GM18909 (cell line): ENCODE results near the gene DYRK1B.

Experiments
- ATAC-seq: cut with Tn5 transposase; IDR thresholded peaks from one replicate; pipeline ENCODE4 v1.9.1; 2021; ENCODE audit warnings: mild to moderate bottlenecking; ENCODE audit not compliant: unreplicated experiment, poor library complexity

Gene DYRK1B

DNA sequence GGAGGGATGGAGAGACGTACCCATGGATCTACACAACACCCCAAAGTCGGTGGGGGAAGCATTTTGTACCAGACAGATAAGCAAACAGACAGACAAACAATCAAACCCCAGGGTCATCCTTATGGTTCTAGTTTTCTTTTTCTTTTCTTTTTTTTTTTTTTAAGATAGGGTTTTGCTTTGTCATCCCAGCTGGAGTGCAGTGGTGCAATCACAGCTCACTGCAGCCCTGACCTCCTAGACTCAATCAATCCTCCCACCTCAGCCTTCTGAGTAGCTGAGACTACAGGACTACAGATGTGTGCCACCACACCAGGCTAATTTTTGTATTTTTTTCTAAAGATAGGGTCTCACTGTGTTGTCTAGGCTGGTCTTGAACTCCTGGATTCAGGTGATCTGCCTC lies 30.2 kb upstream of the DYRK1B start:
- no peak for ATAC-seq

DNA sequence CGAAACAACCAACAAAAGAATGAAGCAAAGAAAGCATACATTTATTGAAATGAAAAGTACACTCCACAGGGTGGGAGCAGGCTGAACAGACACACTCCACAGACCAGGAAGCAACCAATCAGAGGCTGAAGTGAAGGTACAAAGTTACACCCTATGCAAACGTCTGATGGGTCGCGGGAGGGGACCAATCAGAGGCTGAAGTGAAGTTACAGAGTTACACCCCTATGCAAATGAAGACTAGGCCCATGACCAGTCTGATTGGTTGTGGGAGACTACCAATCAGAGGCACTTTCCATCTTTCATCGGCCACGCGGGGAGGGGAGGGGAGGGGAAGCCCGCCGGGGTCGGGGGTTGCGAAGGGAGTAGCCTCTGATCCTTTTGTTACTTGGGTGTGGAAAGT lies 24.6 kb upstream of the DYRK1B start:
- no peak for ATAC-seq

DNA sequence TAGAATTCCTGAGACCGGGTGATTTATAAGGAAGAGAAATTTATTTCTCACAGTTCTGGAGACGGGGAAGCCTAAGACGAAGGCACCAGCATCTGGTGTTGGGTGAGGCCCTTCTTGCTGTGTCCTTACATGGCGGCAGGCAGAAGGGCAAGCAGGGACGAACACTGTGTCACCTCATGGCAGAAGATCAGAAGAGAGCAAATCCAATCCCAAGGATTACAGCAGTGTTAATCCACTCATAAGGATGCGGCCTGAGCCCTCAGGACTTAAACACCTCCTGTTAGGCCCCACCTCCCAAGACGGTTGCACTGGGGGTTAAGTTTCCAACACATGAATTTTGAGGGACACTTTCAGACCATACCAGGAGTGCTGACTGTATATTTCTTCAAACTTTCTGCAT lies 18.9 kb upstream of the DYRK1B start:
- no peak for ATAC-seq

DNA sequence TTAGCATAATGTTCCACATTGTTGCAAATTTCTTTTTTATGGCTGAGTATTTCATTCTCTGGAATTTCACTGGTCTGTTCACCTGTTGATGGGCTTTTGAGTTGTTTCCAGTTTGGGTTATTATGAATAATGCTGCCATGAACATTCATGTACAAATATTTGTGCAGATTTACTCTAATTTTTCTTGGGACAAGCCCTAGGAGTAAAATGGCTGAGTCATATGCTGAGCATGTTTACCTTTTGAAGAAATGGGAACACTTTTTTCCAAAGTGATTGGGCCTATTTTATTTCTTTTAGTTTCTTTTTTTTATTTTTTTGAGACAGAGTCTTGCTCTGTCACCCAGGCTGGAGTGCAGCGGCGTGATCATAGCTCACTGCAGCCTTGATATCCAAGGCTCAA lies 16.9 kb upstream of the DYRK1B start:
- ATAC-seq: no peak

DNA sequence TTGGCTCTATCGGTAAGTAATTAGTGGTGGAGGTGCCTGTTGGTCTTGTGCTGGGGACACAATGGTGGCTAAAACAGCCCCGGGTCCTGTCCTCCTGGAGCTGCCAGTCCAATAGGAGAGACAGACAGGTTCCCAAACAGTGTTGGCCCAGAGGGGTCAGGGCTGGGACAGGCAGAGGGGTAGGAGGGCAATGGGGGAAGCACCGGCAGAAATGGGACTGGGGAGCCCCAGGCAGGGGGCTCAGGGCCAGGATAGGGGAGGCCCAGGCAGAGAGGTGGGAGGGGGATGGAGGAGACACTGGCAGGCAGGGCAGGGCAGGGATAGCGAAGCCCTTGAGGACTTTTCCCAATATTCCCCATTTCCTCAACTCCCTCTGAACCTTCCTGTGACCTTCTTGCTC lies 14.4 kb upstream of the DYRK1B start:
- ATAC-seq: no peak

DNA sequence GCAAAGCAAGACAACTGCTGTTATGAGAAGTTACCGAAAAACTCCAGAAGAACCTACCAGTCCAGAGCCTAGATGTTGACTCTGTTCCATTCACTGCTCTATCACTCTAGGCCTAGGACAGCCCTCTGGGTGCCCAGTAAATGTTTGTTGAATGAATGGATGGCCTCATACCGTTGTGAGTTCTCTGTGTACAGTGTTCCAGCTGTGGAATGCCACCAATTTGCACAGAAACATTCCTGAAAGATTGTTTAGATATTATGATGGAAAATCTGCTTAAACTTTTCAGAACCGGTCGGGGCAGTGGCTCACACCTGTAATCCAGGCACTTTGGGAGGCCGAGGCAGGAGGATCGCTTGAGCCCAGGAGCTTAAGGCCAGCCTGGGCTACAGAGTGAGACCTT lies 13.6 kb upstream of the DYRK1B start:
- no peak for ATAC-seq

DNA sequence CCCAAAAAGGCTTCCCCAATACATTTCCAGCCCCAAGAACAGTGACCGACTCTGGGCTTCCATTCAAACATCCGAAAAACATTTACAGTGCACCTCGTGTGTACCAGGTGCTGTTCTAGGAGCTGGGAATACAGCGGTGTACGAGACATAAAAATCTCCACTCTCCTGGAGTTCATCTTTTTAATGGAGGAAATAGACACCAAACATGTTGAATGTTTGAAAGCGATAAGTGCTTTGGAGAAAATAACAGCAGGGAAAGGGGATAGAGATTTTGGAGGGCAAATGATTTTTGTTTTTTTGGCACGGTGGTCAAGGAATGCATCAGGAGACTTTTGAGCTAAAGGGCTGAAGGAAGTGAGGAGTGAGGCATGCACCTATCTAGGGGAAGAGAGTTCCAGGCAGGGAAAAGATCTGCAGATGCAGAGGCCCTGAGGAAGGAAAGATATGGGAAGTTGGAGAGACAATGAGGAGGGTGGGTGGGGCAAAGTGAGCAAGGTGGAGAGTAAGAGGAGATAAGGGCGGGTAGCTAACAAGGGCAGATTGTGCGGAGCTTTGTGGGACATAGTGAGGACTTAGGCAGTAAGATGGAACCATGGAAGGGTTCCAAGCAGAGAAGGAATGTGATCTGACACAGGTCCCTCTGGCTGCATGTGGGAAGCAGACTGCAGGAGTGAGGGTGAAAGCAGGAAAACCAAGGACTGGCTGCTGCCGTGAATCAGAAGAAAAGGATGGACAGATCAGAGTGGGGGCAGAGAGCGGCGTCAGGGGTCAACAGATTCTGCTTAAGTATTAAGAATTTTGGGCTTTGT lies 12.9 kb upstream of the DYRK1B start:
- no peak for ATAC-seq

DNA sequence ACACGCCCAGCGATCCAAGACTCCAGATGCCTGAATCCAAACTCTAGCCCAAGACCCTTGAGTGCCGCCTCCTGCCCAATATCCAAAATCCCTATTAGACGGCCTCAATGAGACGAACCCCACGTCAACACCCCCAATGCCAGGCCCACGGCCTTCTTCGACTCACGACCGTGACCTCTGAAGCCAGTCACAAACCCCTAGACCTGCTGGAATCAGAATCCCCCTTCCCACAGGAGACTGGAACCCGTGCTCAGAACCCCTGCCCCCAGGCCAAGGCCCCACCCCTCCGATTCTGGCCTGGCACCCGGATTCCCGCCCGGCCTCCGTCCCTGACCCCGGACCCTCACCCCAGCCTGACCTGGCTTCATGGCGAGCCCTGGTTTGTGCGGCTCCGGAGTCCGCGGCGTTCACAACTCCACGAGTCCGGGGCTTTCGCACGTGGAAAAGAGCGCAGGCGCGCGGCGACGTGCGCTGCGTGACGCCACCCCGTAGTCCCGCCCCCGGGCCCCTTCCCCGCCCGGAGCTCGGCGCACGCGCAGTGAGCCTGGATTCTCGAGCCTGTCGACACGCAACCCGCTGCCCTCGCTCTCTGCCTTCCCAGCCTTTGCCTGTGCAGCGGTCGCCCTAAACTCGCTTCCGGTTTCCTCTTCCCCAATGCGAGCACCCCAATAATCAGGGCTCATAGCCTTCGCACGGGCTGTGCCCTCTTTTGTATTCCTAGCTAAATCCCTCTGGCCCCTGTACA lies 12.1 kb upstream of the DYRK1B start, which contains the start of gene FBL:
Gene FBL (minus strand): TSS at position 447 of the 745 bp plus-strand sequence. CDS start 79 bp downstream, at position 368.
- peak; percentile 72 for ATAC-seq

DNA sequence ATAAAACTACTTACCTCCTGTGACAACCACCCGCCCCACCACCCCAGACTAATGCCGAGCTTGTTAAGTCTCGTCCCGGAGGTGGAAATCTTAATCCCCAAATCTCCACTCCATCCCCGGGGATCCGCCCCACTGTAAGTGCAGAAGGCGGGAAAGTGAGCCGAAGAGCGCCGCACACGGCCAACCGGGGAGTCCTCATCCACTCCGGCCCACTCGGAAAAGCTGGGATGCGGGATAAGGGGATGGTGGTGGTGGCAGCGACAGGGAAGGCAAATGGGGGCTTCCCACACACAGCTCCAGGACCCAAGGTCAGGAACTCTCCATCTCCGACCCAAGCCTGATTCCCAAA lies 11.6 kb upstream of the DYRK1B start:
- no peak for ATAC-seq

DNA sequence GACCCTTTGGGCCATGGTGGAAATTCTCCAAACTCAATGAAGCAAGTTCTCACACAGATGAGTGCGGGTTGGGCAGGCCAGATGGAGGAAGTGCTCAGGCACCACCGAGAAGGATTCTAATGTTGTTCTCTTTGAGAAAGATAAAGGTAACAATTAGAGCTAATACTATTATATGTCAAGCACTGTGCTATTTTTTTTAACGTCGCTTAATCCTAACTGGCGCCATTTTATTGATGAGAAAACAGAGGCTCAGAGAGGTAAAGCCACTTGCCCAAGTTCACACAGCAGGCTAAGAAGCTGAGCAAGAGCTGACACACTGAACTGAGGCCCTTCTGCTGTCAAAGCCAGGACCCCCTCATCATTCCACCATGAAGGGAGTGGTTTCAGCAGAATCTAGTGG lies 11.2 kb upstream of the DYRK1B start:
- ATAC-seq: no peak

DNA sequence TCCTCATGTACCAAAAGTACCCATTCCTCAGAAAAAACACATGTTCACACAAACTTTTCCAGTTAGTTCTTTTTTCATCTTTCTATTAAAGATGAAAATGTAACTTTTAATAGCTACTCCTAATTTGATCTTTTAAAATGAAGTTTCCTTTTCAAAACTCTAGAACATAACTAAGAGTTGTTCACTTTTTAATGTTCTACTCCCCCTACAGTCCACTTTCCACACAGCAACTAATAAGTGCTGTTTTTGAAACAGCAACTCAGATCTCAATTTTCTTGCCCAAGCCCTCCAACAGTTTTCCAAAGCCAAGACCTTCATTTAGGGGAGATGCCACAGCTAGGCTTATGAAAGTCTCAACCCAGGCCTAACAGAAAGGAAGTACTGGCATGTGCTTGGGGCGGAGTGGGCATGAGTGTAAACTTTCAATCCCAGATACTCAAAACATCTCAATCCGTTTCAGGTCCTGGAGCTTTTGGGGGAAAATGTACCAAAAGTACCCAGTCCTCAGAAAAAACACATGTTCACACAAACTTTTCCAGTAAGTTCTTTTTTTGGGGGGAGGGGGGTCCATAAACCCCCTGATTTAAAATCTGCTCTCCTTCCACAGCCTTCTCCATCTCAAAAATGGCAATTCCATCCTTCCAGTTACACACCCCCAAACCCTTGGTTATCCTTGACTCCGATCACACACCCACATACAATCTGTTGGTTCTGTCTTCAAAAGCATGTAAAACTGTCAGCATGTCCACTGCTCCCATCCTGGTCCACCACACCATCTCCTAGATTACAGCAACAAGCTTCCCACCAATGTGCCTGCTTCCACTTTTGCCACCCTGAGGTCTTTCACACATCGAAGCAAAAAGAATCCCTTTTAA lies 10.2 kb upstream of the DYRK1B start:
- ATAC-seq: no peak

DNA sequence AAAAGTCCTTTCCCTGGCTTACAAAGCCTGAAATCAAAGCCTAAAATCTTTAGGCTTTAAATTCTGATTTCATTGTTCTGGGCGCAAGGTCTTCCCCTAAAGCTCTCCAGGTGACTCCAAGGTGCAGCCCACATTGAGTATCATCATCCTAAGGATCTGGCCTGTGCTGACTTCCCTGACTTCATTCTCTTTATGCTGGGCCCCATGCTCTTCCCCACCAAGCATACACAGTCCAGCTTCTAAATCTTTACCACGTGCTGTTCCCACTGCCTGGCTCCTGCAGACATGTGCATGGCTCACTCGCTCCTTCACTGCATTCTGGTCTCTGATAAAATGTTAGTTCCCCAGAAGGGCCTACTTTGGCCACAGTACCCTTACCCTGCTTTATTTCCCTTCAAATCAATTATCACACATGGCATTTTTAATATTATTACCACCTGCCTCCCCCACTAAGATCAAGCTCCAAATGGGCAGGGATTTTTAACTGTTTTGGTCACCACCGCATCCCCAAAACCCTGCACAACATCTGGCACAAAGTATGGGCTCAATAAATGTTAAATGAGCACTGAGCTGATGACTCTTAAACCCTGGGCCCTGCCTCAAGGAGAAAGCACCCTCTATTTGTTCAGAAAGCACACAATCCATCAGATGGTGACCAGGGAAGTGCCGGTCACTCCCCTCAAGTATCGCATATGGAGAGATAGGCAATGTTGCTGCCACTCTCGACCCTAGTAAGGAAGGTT lies 8.9 kb upstream of the DYRK1B start:
- no peak for ATAC-seq

DNA sequence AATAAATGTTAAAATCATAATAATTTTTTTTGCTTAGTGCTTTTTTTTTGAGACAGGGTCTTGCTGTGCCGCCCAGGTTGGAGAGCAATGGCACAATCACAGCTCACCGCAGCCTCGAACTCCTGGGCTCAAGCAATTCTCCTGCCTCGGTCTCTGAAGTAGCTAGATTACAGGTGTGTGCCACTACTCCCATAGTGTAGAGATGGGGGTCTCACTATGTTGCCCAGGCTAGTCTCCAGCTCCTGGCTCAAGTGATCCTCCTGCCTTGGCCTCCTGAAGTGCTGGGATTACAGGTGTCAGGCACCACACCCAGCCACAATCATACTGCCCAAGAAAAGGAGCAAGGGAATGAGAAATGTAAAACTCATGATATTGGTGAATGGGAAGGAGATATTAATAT lies 7.1 kb upstream of the DYRK1B start:
- ATAC-seq: no peak

DNA sequence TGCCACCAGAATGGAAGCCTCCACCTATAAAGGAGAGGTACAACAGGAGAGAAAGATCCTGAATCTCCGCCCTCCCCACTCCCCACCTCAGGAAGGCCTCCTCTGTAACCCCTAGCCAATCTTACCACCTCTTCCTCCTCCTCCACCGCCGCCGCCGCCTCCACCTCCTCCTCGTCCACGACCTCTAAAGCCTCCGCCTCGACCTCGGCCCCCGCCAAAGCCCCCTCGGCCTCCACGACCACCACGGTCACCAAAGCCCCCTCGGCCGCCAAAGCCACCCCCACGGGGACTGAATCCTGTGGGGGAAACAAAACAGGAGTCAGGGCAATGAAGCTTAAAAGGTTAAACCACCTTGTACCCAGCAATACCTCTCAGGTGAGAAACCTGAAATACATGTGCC lies 6.5 kb upstream of the DYRK1B start:
- ATAC-seq: no peak

DNA sequence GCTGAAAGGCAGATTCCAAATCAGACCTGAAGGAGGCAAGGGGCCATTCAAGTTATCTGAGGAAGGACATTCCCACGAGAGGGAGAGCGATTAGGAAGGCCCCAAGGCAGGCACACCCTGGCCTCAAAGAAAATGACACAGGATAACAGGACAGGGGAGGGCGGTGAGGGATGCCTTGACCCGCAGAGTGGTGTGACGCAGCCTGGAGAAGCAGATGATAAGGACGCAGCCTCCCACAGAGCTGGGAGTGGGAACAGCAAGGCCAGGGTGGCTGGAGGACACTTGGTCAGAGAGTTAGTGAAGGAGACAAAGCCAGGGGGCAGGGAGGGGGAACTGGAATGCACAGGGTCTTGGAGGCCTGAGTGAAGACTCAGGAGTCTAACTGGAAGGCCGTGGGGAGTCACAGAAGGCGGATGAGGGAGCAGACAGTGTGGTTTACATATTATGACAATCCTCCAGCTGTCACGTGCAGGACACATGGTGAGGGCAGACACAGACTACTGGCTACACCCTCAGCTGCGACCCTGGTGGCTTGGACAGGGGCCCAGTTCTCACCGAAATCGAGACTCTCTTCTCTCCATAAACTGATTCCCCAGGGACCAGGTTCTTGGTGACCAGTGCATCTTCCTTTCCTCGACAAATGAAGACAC lies 5.8 kb upstream of the DYRK1B start:
- ATAC-seq: no peak

DNA sequence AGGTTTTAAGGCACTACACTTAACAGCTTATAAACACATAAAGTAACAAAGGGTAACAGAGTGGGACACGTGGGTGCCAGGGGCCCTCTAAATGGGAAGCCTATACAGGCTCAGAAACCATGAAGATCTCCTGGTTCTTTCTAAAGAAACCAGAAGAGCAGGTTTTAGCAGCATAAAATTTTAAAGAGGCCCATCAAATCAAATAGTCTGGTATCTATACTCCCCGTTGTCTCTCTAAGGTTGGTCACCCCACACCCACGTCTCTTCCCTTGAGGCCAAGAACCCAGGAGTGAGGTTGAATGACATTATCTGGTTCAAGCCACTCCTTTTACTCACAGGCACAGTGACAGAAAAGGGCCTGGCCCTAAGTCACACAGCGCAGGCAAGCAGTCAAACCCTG lies 4.6 kb upstream of the DYRK1B start:
- ATAC-seq: no peak

DNA sequence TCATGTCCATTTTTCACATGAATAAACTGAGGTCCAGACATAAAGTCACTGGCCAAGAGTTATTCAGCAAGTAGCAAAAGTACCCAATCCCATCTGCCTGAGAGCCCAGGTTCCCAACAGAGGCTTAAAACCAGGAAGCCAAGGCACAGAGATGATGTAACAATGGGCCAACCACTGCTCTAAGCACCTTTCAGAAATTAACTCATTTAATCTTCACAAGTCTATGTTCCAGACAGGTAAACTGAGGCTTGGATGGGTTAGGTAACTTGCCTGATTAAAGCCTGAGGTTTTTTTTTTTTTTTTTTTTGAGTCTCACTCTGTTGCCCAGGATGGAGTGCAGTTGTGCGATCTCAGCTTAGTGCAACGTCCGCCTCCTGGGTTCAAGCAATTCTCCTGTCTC lies 4.0 kb upstream of the DYRK1B start:
- ATAC-seq: no peak

DNA sequence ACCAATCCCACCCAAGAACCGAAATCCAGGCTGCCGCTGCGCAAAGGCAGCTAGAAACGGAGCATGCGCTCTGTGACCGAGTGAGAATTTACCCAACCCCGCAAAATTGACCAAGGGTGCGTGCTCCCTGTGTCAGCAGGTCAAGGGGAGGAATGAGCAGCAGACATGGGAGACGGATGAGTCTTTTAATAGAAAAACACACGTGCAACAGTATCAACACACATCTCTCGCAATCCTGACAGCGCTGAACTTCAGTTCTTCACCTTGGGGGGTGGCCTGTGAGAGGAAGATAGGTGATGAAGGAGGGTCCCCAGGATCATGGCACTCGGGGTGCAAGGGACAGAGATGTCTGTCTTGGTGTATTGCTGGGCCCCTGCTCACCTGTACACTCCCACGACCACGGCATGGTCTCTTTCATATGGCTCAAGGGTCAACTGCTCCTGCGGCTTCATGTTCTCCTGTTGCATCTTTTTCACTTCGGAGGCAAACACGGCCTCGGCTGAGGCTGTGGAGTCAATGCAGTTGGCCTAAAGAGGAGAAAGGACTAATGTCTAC lies 402 bp upstream of the DYRK1B start:
- no peak for ATAC-seq

DNA sequence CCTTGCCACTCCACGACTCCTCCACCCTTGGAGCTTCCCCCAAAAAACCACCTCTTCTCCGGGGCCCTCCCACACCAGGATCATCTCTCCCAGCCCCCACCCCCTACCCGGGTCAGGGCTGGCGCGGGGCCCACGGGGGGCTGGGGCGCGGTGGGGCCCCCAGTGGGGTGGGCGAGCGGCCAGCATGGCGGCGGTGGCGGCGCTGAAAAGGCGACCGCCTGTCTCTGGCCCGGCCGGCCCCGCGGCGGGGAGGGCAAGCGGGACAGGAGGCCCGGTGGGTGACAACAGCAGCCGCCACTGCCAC lies 850 bp downstream of the DYRK1B start:
- ATAC-seq: no peak
